HFFc6 (cell line): ENCODE measurements around the gene DOCK4. TPM values are rescaled to one million over a fixed set of nuclear protein-coding genes. Genes with fewer than 3 reads are reported as not detected.

ENCODE experiments used
- DNase-seq: peaks from one replicate; pipeline ENCODE4 v3.0.0-alpha.2; 2018
- H3K27ac Mint-ChIP-seq: 2 replicates; pipeline ENCODE4 v1.8.0; 2020; ENCODE audit warnings: mild to moderate bottlenecking, mixed read lengths
- H3K27me3 Mint-ChIP-seq: 2 replicates; pipeline ENCODE4 v1.8.0; 2021; ENCODE audit warnings: mild to moderate bottlenecking, moderate library complexity, mixed read lengths; ENCODE audit not compliant: insufficient read depth
- H3K36me3 Mint-ChIP-seq: 2 replicates; pipeline ENCODE4 v1.8.0; 2021; ENCODE audit warnings: low read depth, mixed read lengths
- H3K4me1 Mint-ChIP-seq: 2 replicates; pipeline ENCODE4 v1.8.0; 2020; ENCODE audit warnings: low read depth, mixed read lengths
- H3K4me3 Mint-ChIP-seq: 2 replicates; pipeline ENCODE4 v1.8.0; 2020; ENCODE audit warnings: mild to moderate bottlenecking, moderate library complexity, mixed read lengths
- H3K9me3 Mint-ChIP-seq: 2 replicates; pipeline ENCODE4 v1.8.0; 2020; ENCODE audit warnings: mild to moderate bottlenecking, mixed read lengths
- CTCF ChIP-seq: fragments of 200-600 bp; sonication (generic); IDR thresholded peaks from 2 replicates; pipeline ENCODE4 v1.5.0; 2021; ENCODE audit warnings: antibody characterized with exemption, mild to moderate bottlenecking
- total RNA-seq, 6 experiments: library from RNA; stranded (reverse); fragmentation: NEBNext Ultra II Directional; extraction: Animal tissue kit (Norgen Biotek cat#: 25700); gene quantifications; 2 replicates in 1 of 6; 3 replicates in 5 of 6; pipeline ENCODE4 v1.2.3, GENCODE V29; 2021

DOCK4 gene
- total RNA-seq, 6 experiments from 2014 or later: 2.2 to 3.9 (median 3.3) TPM

GRCh38 chr7:111829221-111829620 is 377.0 kb downstream of the DOCK4 start:
- DNase-seq: no peak
- H3K27ac Mint-ChIP-seq: no peak overlapping the region
- H3K27me3 Mint-ChIP-seq: no peaks in the 10 kb centered on the region; the same call in 1 of the 2 replicates
- H3K4me3 Mint-ChIP-seq: no peak overlapping the region
- TF ChIP-seq CTCF: no peak
- peaks cover 51% of the 10 kb centered on the region for H3K4me1 Mint-ChIP-seq
- H3K36me3 Mint-ChIP-seq: peaks cover 6% of the 10 kb centered on the region
- no peaks in the 10 kb centered on the region for H3K9me3 Mint-ChIP-seq

DNA sequence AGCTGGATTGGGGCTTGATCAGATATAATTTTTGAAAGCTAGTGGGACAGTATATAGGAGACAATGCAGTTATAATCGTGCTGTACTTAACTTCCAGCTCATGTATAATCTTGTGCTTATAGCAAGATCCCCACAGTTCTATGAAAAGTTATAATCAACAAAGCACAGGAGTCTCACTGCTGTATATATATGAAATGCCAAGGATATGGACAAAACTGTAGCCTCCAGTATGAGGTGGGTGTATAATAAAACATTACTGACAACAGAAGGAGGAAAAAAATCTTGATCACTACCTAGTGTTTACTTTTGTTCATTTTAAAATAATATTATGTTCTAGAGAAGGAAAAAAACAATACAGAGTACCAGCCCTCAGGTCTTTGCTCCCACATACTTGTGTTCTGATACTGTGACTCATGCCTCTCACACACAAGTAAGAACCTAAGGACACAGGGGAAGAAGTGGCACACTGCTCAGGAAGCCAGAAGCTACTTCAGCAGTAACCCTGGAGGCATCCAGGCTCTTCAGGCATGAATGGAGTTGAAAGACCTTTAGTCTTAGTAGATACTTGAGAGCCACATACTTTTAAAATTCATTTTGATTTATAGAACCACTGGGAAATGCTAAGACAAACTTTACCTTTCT is 378.2 kb downstream of the DOCK4 start:
- no peak overlapping the region for H3K4me3 Mint-ChIP-seq
- H3K36me3 Mint-ChIP-seq: peaks cover 6% of the 10 kb centered on the region
- peak overlapping the region; percentile 69 for H3K27ac Mint-ChIP-seq
- DNase-seq: peak; percentile 70
- no peaks in the 10 kb centered on the region; the same call in 1 of the 2 replicates for H3K27me3 Mint-ChIP-seq
- H3K4me1 Mint-ChIP-seq: peaks cover 38% of the 10 kb centered on the region
- TF ChIP-seq CTCF: no peak
- H3K9me3 Mint-ChIP-seq: no peaks in the 10 kb centered on the region

DNA sequence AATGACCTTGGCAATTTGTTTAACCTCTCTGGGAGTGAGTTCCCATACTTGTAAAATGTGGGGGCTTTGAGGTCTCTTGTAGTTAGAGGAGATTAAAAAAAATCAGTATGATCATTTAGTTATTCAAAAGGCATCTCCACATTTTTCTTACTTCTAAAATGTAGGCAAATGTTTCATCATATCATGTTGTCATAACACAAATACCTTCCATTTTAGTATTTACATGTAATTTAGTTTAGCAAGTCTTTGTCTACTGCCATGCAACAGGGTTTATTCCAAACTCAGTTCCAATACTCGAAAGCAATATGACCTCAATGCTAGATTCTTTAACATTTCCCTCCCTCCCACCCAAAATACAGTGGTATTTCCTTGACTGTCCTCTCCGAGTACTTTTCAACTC is 381.2 kb downstream of the DOCK4 start:
- Mint-ChIP-seq H3K4me3 (no peak overlapping the region), H3K36me3 (no peaks in the 10 kb centered on the region), H3K9me3 (no peaks in the 10 kb centered on the region), H3K27ac (no peak overlapping the region), H3K27me3 (no peaks in the 10 kb centered on the region; the same call in 1 of the 2 replicates), H3K4me1 (peaks cover 20% of the 10 kb centered on the region)
- TF ChIP-seq CTCF: no peak
- no peak for DNase-seq

- Mint-ChIP-seq H3K9me3 (no peaks in the 10 kb centered on the region), H3K4me1 (peaks cover 20% of the 10 kb centered on the region), H3K27me3 (no peaks in the 10 kb centered on the region; the same call in 1 of the 2 replicates), H3K27ac (no peak overlapping the region), H3K4me3 (no peak overlapping the region), H3K36me3 (no peaks in the 10 kb centered on the region)
- TF ChIP-seq CTCF: no peak
- DNase-seq: no peak
Observed at GRCh38 chr7:111823826-111824225, 382.4 kb downstream of the DOCK4 start.

- Mint-ChIP-seq H3K36me3 (no peaks in the 10 kb centered on the region), H3K27me3 (no peaks in the 10 kb centered on the region), H3K9me3 (no peaks in the 10 kb centered on the region), H3K4me1 (peaks cover 5% of the 10 kb centered on the region; the same call in 1 of the 2 replicates), H3K27ac (no peak overlapping the region), H3K4me3 (no peak overlapping the region)
- TF ChIP-seq CTCF: no peak
- DNase-seq: no peak
Observed at GRCh38 chr7:111821046-111821445, 385.2 kb downstream of the DOCK4 start.
